ENCODE results near the gene ECHS1.
"Not testable (repeated sequence)": the region's sequence is repeated elsewhere in the genome, so short reads cannot be mapped to it uniquely, and the experiment has no call there.

The ECHS1 gene

GRCh38 chr10:133377025-133377817 is 4.1 kb upstream of the ECHS1 start:
- FAIRE-seq, result no peak

DNA sequence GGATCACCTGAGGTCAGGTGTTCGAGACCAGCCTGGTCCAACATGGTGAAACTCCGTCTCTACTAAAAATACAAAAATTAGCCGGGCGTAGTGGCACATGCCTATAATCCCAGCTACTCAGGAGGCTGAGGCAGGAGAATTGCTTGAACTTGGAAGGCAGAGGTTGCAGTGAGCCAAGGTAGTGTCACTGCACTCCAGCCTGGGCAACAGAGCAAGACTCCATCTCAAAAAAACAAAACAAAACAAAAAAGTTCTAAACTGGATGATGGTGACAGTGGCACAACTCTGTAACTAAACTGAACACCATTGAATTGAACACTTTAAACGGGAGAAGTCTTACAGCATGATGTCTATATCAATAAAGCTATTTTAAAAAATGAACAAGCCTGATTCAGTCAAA is 3.0 kb upstream of the ECHS1 start:
- not testable (repeated sequence) for FAIRE-seq

DNA sequence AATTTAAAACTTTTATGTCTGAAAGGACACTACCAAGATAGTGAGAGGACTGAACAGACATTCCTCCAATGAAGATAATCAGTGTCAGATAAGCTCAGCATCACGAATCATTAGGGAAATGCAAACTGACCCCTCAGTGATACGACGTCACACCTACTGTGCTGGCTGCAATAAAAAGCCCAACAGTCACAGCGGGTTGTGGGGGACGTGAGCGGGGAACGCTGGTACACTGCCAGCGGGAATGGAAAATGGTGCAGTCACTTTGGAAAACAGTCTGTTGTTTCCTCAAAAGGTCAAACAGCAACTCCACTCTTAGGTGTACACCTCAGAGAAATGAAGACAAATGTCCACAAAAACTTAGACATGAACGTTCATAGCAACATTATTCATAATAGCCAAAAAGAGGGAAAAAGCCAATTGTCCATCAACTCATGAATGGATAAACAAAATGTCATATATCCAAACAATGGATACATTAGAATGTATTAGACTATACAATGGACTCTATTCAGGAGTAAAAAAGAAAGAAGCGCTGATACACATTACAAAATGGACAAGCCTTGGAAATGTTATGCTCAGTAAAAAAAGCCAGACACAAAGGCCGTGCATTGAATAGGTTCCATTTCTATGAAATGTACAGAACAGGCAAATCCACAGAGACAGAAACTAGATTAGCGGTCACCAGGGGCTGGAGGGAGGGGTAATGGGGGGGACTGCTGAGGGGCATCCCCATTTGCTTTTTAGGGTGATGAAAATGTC is 2.4 kb upstream of the ECHS1 start:
- no peak for FAIRE-seq

DNA sequence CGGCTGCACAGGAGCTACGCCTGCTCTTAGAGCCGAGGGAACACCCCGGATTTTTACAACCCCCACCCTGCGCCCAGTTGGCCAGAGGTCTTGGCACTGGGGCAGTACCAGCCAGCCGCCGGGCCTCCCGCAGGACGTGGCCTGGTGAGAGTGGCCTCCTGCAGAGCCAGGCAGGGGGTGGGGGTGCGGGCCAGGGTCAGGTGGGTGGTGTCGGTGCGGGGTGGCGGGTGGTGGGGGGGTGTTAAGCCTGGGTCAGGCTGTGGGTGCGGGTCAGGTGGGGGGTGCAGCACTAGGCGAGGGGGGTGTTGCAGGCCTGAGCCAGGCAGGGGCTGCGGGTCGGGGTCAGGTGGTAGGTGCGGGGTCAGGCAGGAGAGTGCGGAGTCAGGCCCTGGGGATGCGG is 647 bp downstream of the ECHS1 start:
- FAIRE-seq, result no peak

GRCh38 chr10:133370030-133370786 is 2.9 kb downstream of the ECHS1 start:
- FAIRE-seq, result no peak

GRCh38 chr10:133368153-133368552 is 5.0 kb downstream of the ECHS1 start:
- FAIRE-seq, result no peak

GRCh38 chr10:133367461-133367860 is 5.7 kb downstream of the ECHS1 start:
- not testable (repeated sequence) for FAIRE-seq

GRCh38 chr10:133366751-133367150 is 6.4 kb downstream of the ECHS1 start:
- FAIRE-seq, result no peak

- FAIRE-seq, result no peak
These were observed 7.0 kb downstream of the ECHS1 start for GRCh38 chr10:133366130-133366478.

- FAIRE-seq, result no peak
These were observed 7.6 kb downstream of the ECHS1 start for GRCh38 chr10:133365461-133366129.

DNA sequence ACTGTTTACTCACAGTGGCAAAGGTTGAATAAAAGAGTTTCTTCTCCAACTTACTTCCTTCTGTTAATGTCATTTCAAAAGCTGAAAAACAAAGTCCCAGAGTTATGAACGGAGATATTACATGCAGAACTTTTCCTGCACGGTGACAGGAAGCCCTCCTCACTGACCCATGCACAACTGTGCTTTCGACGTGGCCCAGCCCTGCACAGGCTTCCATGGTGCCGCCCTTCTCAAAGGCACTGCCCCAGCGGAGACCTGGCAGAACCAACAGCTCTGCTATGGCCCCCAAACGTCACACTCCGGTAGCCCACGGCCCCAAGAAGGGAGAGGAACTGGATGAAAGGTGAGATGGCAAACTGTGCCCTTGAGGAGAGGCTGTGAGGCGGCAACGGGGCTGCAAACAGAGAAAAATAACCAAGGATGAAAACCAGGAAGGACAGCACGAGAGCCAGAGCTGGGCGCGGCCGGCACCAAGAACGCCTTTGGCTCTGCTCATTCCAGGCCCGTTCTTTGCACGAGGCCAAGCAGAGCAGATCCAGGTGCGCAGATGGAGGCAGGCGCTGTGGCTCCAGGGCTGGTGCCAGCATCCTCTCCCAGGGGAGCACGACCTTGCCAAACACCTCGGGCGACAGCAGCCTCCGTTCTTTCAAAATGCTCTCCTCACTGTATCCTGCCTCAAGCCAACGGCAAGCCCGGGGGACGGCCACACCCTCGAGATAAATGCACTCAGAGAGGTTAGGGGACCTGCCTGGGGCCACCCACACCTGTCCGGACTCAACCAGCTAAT is 8.3 kb downstream of the ECHS1 start:
- no peak for FAIRE-seq

DNA sequence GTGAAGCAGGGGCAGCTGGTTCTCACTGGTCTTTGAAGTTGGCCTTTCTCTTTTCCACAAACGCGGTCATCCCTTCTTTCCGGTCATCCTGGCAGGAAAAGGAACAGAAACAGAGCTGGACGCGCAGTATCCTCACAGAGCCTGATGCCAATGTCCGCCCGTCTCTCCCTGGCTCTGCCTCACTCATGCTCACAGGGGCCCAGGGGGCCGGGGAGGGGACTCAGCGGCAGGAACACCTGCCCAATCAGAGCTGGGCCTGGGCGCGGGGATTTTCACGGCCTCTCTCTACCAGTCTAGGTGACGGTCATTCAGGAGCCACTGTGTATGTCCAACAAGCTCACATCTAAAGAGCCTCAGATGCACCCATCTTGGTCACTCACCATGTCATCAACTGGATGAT is 10.3 kb downstream of the ECHS1 start:
- FAIRE-seq, result no peak

DNA sequence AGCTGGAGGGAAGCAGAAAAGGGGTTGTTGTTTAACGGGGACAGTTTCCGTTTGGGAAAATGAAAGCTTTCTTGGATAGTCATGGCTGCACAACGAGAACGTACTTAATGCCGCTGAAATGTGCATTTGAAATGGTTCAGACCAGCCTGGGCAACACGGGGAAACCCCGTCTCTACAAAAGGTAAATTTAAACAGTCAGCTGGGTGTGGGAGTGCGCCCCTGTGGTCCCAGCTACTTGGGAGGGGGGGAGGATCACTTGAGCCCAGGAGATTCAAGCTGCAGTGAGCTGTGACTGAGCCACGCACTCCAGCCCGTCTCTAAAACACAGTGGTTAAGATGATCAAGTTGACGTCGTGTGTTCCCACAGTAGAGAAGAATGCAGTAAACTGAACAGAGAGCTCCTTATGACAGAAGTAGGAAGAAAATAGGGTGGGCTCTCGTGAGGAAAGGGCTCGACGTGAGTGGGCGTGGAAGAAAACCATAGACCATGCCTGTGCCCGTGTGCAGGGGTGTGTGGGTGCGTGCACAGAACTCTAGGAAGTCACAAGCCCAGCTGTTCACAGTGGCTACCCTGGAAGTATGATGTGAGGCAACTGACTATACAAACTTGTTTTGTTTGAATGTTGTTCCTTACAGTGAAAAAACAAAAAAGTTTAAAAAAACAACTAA is 11.2 kb downstream of the ECHS1 start:
- no peak for FAIRE-seq

DNA sequence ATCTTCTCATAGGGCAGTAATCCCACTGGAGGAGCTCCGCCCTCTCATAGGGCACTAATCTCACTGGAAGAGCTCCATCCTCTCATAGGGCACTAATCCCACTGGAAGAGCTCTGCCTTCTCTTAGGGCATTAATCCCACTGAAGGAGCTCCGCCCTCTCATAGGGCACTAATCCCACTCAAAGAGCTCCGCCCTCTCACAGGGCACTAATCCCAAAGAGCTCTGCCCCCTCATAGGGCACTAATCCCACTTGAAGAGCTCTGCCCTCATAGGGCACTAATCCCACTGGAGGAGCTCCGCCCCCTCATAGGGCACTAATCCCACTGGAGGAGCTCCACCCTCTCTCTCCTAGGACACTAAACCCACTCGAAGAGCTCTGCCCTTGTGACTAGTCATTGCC is 11.9 kb downstream of the ECHS1 start:
- FAIRE-seq, result no peak

DNA sequence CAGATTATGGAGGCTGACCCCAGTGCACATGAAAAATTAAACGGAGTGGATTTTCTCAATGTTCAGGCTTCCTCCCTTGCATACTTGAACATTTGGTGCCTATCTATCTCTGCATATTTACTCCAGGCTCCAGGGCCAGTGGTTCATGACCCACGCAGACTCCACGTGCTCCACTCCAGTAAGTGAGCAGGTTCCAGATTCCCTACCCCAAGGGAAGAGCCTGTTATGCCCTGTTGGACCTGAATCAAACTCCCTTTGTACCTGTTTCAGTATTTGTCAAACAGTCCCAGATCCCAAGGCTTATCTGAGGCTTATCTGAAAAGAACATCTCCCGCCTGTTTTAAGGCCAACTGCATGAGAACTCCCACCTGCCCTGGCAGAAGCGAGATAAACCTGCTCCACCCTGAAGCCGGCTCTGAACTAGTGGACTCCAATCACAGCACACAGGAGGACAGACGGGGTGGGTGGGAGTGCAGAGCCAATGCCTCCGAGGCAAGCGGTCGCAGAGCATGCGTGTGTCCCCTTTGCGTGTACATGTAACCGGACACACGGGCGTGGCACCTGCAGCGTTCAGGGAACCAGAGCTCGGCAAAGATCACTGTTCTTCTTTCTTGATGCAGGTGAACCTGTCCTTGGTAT is 13.1 kb downstream of the ECHS1 start:
- no peak for FAIRE-seq

- FAIRE-seq, result no peak
These were observed 13.6 kb downstream of the ECHS1 start for GRCh38 chr10:133359554-133359971.

GRCh38 chr10:133358925-133359310 is 14.2 kb downstream of the ECHS1 start:
- no peak for FAIRE-seq

- no peak for FAIRE-seq
These were observed 14.8 kb downstream of the ECHS1 start for GRCh38 chr10:133358162-133358924.

- FAIRE-seq, result no peak
These were observed 15.6 kb downstream of the ECHS1 start, which contains the start of gene FUOM for GRCh38 chr10:133357285-133358161. FUOM (minus strand) TSS chr10:133358019; CDS start chr10:133358007, 12 bp downstream.
